ENCODE results near the gene QRICH1. TPM values are rescaled to one million over a fixed set of nuclear protein-coding genes. Genes with fewer than 3 reads are reported as not detected.

Gene QRICH1
- total and polyA plus RNA-seq, 3 donors from 2014 or later, result 126 to 287 (median 280) TPM

DNA sequence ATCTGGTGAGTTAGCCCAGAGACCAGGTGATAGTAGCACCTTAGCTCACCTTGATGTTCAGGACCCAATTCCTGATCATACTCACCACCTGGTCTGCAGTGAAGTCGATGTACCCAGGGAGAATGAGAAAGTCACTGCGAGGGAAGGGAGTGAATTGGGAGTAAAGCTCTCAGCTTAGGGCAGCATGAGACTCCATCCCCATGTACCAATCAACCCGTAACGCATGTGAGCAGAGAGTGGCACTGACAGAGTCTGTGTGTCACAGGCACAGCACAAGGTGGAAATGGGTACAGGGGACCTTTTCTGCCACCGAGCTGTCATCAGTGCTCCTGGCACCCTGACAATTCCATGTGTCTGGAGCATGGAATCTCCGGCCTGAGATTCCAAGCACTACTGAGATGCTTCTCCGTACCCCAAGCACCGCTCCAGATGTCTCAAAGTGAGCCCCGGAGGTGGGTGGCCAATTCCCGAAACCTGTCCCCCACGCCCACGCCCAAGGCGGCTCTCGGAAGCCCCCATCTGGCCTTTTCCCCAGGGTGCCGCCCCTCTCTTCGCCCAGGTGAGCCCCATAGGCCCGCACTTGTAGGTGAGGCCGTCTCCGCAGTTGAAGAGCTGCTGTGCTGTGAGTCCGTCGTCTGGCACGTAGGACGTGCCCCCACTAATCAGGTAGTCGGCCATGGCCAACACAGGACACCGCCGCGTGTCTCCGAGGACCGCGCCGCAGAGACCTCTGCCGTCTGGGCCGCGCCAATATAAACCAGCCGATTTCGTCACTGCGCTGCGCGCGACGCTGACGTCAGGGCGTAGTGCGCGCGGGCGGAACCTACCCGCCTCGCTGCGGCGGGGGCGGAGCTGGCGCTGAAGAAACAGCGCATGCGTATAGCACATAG, 65.0 kb downstream of the QRICH1 start, which contains the start of gene IMPDH2:
TSS of gene IMPDH2 (minus strand) at position 726 of the 890 bp plus-strand sequence. CDS start at position 678, 48 bp downstream.
- no peaks in the 10 kb centered on the region for H3K36me3 ChIP-seq (ENCODE audit: low read depth, missing control alignments)

DNA sequence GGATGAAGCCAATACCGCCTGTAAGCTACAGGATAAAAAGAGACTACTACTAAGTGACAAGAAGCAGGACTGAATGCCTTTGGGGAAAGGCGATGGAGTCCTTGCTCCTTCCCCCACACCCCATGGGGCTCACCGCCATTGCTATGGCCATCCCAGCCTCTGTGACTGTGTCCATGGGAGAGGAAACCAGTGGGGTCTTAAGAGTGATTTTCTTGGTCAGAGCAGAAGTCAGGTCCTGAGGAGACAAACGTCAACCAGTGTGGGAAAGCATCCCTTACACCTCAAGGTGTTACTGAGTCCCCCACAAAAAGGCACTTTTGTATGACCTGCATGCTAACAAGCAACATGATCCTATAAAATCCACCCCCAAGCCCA, 65.6 kb downstream of the QRICH1 start:
- Histone ChIP-seq H3K4me1 (peaks cover 13% of the 10 kb centered on the region), H3K27ac (peak overlapping the region; percentile 92), H3K4me3 (peak overlapping the region; percentile 54 to 75), H3K9me3 (no peaks in the 10 kb centered on the region), H3K27me3 (no peaks in the 10 kb centered on the region), H3K36me3 (ENCODE audit: low read depth, missing control alignments) (no peaks in the 10 kb centered on the region)
- DNase-seq, result no peak
- intact Hi-C loops (cut with DNase I; ENCODE audit: low total_unique reads), result loop anchor here (10.0 kb wide), 2 partner anchors 67 to 247 kb away; partner anchors contain the start of genes C3orf62 and QRICH1
- TF ChIP-seq, protein P1, sequence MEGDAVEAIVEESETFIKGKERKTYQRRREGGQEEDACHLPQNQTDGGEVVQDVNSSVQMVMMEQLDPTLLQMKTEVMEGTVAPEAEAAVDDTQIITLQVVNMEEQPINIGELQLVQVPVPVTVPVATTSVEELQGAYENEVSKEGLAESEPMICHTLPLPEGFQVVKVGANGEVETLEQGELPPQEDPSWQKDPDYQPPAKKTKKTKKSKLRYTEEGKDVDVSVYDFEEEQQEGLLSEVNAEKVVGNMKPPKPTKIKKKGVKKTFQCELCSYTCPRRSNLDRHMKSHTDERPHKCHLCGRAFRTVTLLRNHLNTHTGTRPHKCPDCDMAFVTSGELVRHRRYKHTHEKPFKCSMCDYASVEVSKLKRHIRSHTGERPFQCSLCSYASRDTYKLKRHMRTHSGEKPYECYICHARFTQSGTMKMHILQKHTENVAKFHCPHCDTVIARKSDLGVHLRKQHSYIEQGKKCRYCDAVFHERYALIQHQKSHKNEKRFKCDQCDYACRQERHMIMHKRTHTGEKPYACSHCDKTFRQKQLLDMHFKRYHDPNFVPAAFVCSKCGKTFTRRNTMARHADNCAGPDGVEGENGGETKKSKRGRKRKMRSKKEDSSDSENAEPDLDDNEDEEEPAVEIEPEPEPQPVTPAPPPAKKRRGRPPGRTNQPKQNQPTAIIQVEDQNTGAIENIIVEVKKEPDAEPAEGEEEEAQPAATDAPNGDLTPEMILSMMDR (IDR thresholded peaks at IDR 0.05), result no peak
- TF ChIP-seq POLR2A (IDR thresholded peaks at IDR 0.05), result no peak
- 50 to 67% methylated on average over 4 of the region's 4 CpGs for WGBS, 2 donors

More for the DNA sequence above, 65.0 kb downstream of the QRICH1 start, which contains the start of gene IMPDH2:
- peak within 1 kb of the TSS; percentile 92 for H3K27ac ChIP-seq
- TF ChIP-seq, protein P1 (IDR thresholded peaks at IDR 0.05), result peak in 1 of 3 experiments; percentile 29
- TF ChIP-seq POLR2A (IDR thresholded peaks at IDR 0.05), result peak; percentile 77
- WGBS, 2 donors, result 2 to 4% methylated on average over 9 to 55 of the region's 55 CpGs
- no peaks in the 10 kb centered on the region for H3K9me3 ChIP-seq
- peaks cover 12% of the 10 kb centered on the region for H3K4me1 ChIP-seq
- no peaks in the 10 kb centered on the region for H3K27me3 ChIP-seq
- intact Hi-C loops (cut with DNase I; ENCODE audit: low total_unique reads), result loop anchor here (10.0 kb wide), 2 partner anchors 66 to 246 kb away; partner anchors contain the start of genes C3orf62 and QRICH1
- peak within 1 kb of the TSS; percentile 54 to 75 for H3K4me3 ChIP-seq
- DNase-seq, result peak; percentile 95

DNA sequence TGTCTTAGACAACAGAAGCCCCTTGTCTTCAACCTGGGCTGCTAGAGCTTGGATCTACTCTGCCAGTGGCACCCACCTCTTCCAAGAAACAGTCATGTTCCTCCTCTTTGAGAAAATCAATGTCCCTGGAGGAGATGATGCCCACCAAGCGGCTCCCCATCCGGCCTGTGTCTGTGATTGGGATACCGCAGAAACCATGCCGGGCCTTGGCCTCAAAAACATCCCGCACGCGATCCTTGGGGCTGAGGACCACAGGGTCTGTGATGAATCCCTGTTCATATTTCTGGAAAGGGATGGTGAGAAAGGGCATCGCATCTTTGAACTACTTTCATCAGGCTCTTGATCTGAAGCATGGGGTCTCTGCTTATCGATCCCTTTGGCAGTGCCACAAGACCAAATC, 66.2 kb downstream of the QRICH1 start:
- Histone ChIP-seq H3K36me3 (ENCODE audit: low read depth, missing control alignments) (no peaks in the 10 kb centered on the region), H3K9me3 (no peaks in the 10 kb centered on the region), H3K27ac (no peak overlapping the region), H3K4me1 (peaks cover 20% of the 10 kb centered on the region), H3K27me3 (no peaks in the 10 kb centered on the region), H3K4me3 (no peak overlapping the region)
- intact Hi-C loops (cut with DNase I; ENCODE audit: low total_unique reads), result loop anchor here (10.0 kb wide), 2 partner anchors 67 to 247 kb away; partner anchors contain the start of genes C3orf62 and QRICH1
- no peak for DNase-seq
- 91 to 95% methylated on average over 9 of the region's 9 CpGs for WGBS, 2 donors
- TF ChIP-seq POLR2A (IDR thresholded peaks at IDR 0.05), result no peak
- TF ChIP-seq, protein P1 (IDR thresholded peaks at IDR 0.05), result no peak

DNA sequence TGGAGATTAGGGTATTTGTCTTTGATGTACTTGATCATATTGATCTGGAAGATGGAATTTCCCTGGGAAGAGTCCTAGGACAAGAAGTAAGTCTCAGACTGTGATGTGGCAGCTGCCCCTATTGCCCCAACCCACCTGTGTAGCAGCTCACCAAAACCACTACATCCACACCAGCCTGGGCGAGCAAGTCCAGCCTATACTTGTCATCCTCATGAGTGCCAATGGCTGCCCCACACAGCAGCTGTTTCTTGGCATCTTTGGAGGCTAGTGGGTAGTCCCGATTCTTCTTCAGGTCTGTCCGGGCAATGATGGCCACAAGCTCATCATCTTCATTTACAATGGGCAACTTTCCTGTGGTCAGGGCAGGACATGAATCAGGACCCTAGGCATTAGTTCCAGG, 67.3 kb downstream of the QRICH1 start:
- no peaks in the 10 kb centered on the region for H3K36me3 ChIP-seq (ENCODE audit: low read depth, missing control alignments)
- no peak overlapping the region for H3K27ac ChIP-seq
- H3K9me3 ChIP-seq, result no peaks in the 10 kb centered on the region
- no peak overlapping the region for H3K4me3 ChIP-seq
- peaks cover 21% of the 10 kb centered on the region for H3K4me1 ChIP-seq
- WGBS, 2 donors, result 93 to 100% methylated on average over 3 of the region's 3 CpGs
- DNase-seq, result no peak
- no peak for TF ChIP-seq POLR2A (IDR thresholded peaks at IDR 0.05)
- TF ChIP-seq, protein P1 (IDR thresholded peaks at IDR 0.05), result no peak
- intact Hi-C loops (cut with DNase I; ENCODE audit: low total_unique reads), result loop anchor here (10.0 kb wide), 2 partner anchors 68 to 248 kb away; partner anchors contain the start of genes C3orf62 and QRICH1
- H3K27me3 ChIP-seq, result no peaks in the 10 kb centered on the region

Measured in testis (tissue), 3 donors.